Kidney glomerular epithelial cell (primary cell): ENCODE data around the gene RERE.

Experiments used
- DNase-seq: peaks from one replicate; lab custom pipeline; 2025; lab: John Stamatoyannopoulos, UW

RERE gene

DNA sequence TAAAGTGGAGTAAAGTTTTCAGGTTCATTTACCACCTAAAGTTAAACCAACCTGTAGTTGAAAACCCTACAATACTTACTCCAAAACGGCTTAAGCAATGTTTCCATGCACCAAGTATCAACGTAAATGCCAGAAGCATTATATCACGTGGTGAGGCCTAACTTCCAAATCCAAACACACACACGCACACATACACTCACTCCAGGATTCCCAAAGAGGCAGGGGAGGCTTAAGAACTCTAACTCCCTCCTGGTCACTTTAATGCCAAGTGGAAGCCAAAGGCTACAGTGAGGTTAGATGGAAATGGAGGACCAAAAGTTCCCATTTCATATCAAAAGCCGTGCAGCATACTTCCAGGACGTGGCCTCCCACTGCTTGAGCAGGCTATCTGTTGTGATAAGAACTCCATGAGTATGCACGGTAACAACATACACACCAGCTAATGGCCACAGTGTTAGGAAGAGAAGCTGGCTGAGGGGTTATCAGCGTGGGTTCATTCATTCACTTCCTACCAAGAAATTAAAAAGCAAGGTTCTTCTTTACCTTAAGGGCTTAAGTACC lies 275.4 kb downstream of the RERE start:
- DNase-seq, result no peak

DNA sequence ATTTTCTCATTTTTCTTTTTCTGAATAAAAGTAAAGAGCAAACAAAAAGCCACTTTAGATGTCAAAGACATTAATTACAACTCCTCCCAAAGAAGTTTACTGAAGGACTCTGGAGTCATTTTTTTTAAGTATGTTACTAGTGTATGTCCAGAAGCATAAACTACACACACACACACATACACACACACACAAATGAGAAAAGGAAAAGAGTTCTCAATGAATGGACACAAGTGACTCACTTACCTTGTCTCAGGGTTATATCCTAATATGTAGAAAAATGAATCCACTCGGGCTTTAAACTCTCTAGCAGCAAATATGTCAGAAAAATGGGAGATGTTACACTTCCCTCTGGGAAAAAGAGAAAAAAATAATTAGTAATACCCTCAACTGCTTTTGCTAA lies 276.5 kb downstream of the RERE start:
- no peak for DNase-seq

DNA sequence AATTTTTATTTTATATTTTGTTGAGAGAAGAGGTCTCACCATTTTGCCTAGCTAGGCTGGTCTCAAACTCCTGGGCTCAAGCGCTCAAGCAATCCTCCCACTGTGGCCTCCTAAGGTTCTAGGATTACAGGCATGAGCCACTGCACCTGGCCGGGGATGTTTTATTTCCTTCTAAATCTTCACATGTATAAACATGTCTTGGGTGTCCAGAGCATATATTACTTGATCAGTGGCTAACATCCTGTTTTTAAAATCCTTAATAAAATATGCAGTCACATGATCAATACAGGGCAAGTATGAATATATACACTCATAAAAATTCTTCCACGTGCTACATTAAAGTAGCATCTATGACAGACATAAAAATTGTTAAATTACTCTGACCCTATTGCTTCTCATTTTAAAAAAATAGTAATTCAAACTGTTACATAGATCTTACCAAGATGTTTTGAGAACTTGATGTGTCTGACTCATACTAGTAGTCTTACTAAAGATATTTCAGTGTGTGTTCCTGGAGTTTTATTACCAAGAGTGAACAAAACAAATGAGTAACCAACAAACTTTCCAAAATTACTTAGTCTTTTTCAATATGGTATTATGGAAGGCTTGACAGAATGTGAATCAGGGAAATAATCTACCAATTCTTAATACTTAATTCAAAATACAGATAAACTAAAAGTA lies 277.0 kb downstream of the RERE start:
- DNase-seq, result peak; percentile 31

DNA sequence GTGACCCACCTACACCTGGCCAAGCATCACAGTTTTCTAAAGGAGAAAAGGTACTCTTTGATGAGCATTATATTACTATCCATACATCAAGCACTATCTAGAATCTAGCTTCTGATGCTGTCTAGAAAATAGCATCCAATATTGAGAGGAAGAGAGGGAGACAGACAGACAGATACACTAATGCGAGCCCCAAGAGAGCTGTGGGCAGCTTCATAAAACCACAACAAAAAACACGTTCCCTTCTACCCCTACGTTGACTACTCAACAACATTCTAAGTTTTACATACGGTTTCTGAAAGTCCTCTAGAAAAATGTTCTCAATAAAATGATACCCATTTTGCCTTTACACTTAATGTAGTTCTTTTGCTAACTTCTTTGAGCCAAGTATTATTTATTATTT lies 277.8 kb downstream of the RERE start:
- DNase-seq, result no peak

DNA sequence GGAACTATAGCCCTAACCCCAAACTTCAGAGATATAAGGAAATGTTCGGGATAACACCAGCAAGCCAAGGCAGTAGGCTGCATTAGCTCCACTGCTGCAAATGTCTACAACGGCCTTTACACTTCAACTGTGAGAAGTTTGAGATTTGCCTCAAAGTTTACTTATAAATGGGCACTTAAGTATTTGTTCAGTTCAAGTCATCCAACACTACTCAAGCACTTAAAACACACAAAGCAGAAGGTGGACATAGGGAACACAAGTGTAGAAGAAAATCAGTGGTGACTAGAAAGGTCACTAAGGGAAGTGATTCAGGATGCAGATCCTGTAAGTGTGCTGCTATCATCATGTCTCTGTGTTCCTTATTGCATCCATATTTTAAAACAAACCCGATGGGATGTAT lies 278.9 kb downstream of the RERE start:
- no peak for DNase-seq

DNA sequence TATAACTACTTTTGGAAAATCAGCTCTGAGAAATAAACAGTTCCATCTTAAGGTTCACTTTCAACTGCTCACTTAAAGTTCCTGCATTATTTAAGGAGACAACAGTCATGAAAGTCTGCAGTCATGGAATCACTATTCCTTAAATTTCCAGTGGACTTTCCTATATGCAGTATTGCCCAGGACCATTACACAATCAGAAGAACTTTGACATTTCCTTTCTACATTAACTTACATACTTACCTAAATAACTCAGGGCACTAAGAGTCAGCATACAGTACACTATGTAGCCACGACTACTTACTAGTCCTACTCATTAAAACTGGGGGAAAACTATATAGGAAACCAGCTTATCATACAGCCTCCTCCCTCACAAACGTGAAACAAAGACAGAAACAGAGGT lies 279.4 kb downstream of the RERE start:
- no peak for DNase-seq

DNA sequence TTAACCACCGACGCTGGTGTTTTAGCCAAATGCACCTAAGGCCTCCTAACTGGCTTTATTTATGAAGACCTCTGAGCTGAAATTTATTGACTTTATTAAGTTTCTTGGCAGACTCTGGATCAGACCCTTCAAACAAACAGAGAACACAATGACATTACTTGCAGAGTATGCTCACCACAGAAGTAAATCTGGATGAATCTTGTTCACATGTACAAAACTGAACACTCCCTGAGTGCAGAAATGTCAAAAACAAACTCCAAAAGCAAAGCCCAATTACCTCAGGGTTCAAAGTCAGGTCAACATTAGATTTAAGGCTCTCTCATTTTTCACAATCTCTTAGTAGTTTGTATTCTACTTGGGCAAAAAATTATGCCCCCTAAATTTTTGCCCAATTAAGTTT lies 280.9 kb downstream of the RERE start:
- DNase-seq, result no peak

DNA sequence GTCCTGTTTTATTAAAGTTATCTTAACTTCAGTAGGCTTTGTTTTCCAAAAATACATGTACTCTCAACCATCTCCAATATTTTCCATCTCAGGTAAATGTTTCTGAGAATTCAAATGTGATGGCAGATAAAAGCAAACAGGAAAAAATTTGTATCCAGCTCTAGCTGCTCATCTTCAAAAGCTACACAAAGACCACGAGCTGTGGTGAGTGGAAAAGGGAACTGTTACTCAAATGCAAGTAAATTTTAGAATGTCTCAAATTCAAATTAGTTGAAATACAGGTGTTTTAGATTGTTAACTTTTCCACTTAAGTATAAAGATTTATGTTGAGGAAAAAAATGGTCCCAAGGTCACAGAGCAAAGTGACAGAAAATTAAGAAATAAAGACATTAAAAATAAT lies 283.5 kb downstream of the RERE start:
- DNase-seq, result no peak

DNA sequence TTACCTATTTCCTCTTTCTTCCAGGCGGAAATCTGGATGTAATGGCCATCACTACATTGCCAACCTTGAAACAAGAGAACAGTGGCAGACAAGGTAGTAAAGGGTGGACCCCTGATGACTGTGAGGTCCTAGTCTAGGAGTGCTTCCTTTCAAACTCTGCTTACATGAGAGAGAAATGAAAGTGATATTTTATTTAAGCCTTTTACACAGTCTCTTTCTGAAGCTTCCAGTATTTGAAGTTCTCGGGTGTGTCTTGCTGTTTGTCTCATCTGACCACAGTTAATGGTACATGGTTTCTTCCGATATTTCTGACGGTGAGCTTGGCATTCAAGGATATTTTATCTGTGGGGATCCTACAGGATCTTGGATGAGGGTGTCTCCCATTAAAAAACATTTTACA lies 284.3 kb downstream of the RERE start:
- no peak for DNase-seq

DNA sequence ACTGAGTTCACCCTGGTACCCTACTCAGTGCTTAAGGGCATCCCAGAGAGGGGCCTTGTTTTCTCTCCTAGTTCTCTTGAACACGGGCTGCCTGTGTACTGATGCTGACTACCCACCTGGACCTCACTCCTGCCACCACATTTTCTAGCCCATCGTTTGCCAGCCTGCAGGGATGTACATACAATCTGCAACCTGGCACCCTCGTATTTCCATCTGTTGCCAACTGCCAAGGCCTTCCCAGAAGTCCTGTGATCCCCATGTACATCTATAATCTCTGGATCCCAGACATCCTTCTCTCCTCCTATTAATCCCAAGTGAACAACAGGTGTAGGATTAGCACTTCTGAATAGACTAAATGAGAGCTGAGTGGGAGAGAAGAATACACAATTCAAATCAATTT lies 287.5 kb downstream of the RERE start:
- DNase-seq, result no peak

DNA sequence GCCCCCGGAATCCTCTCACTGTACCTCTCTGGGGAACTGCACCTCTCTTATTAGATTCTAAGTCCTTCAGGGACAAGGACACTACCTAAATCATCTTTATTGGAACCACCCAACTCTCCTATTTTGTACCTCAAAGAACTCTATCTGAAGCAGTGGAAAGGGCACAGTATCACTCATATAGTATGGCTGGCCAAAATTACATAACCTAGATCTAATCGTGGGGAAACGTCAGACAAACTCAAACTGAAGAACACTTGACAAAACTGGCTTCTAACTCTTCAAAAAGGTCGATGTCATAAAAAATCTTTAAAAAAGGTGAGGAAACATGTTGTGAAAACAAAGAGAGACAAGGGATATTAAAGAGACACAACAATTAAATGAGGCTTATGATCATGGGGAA lies 289.5 kb downstream of the RERE start:
- no peak for DNase-seq

DNA sequence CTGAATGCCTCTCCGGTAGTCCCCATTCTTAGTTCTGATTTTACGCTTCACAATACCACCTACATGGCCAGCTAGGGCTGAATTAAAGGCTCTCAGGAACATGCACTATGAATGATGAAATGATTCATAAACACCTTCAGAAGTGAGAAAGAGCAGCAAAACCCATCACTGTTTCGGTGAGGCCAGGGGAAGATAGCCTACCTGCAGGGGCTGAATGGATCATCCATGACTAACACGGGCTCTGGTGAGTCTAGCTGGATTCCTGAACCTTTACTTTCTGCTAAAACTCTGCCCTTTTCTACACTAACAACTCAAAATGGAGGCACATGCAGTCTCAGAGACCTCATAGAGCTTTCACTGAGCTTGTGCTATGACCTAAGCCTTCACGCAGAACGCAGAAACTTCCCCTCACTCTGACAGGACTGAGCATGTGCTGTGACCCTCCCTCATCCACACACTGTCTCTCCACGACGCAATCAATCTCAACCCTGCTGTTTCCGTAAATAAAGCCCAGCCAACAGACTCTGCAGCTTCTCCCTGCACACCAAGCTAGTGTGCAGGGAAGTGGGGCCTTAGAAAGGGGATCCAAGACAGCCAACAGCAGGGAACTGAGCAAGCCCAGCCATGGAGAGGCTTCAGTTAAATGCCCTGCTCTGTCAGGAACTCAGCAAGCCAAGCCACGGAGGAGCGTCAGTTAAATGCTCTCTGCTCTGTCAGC lies 291.7 kb downstream of the RERE start:
- peak; percentile 94 for DNase-seq

DNA sequence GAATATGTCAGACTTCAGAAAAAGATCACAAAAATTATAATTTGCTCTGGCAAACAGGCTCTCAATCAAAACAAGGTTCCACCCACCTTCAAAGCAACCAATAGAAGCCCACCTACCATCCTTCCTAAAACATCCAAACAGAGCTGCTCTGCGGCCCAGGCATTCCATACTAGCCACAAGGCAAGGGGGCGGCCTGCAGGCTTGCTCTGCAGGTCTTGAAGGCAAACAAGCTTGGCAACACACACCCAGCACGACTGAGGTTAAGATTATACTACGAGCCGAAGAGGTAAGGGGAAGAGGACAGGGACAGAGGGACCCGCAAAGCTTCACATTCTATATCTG lies 292.3 kb downstream of the RERE start:
- peak; percentile 24 for DNase-seq

DNA sequence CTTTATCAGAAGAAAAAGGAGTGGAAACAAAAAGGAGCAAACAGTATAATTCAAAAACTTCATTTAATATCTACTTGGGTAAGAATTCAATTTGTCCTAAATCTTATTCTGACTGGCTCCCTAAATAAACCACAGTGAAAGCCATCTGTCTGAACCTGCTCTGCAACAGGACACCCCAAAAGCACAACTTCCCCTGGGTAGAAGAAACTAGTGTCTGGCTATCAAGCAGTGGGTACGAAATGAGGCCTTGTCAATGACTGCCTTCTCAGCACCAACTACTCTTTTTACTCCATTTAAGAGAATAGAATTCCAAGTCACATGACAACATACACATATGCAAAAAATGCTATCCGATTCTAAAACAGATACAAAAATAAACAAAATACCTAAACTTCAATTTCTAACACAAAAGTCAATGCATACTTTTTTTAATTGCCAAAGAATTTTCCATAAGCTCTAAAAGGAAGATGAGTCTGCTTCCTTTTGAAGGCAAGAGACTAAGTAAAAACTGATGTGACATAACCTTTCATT lies 292.7 kb downstream of the RERE start:
- no peak for DNase-seq

DNA sequence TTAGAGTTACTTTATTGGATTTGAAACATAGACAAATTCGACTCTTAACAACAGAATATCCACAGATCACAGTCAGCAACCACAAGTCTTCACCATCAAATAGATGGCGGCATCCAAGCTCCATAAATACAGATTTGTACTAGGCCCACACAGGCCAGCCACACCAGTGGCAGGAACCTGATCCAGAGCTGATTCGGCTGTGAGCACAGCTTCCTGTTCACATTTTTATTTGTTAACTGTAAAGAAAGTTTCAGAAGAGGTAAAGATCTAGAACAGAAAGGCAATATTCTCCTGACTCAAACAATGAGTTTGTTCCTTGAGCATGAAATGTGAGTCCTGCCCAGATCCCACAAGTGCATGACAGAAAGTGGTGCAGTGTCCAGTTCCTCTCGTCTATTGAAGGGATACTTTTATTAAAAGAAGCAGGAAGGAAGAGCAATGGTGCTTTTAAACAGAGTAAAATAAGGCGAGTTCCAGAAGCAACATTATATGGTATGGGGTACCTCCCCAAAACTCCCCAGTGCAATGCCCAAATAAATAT lies 293.7 kb downstream of the RERE start:
- DNase-seq, result no peak

DNA sequence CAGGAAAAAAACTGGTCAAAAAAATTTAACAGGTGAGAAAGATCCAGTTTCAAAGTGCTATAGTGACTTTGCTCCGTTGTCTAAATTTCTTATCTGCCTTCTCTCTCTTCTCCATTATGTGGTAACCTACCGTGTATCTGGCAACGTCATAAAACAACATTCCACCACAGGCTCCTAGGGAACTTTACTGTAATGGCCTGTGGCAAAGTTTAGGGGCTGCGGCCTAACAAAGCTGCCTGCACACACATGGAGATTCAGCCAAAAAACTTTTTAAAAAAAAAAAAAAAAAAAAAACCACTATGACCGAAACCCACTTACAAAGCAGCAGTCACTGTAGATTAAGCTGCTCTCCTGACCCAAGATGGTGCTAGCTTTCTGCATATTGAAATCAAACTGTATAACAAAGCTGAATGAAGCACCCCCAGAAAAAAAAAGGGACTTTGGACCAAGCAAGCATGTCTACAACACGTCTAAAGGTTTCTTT lies 296.9 kb downstream of the RERE start:
- no peak for DNase-seq

DNA sequence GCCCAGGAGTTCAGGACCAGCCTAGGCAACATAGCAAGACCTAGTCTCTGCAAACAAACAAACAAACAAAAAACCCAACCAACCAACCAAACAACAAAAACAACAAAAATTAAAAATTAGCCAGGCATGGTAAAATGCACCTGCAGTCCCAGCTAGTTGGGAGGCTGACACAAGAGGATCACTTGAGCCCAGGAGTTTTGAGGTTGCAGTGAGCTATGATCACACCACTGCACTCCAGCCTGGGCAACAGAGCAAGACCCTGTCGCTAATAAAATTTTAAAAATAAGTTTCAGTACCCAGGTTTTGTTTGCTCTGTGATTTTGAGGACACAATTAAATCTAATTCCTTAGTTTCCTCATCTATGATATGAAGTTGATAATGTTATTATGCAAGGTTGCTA lies 298.3 kb downstream of the RERE start:
- DNase-seq, result no peak

DNA sequence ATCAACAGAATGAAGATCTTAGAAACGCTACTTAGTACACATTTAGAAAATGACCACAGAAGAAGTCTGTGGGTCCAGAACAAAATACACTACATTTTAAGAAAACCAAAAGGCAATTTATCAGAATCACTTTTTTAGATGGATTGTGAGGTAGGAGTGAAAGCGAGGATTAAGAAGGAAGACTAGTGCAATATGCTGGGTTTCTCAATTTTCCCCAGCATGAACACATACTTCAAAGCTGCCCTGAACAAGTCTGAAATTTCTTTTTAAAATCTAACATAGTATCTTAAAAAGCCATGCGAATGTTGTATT lies 299.0 kb downstream of the RERE start:
- DNase-seq, result no peak

DNA sequence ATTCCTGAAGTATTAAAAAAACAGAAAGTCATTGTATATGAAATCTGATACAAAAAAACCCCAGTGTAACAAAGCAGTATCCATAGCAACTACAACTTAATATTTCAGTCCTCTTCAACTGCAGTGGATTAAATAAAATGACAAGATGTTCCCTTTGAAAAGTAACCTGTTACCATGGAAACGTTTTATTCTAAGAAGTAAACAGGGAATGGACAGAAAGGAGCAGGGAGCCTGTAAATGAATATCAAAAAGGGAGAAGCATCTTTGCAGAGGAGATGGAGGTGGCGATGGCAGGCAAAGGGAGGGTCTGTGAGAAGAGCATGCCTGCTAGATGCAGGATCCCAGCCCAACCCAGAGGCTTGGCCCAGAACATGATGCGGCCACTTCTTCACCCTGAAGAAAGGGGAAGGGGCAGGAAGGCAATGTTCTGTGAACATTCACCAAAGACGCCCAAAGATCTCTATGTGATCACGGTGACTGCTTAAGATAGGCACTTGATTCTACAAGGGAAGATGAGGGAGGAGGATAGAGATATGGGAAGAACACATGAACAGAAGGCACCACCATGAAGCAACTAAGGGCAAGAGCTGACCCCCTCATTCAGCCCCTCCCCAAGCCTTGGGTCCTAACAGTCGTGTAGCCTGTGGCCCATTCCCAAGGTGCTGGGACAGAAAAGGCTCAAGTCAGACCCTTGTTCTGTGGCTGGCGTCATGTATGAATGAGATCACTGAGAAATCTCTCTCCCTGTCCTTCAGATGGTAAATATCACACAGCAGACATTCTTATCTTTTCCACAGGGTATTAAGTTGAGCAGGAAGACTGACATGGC lies 299.6 kb downstream of the RERE start:
- no peak for DNase-seq

DNA sequence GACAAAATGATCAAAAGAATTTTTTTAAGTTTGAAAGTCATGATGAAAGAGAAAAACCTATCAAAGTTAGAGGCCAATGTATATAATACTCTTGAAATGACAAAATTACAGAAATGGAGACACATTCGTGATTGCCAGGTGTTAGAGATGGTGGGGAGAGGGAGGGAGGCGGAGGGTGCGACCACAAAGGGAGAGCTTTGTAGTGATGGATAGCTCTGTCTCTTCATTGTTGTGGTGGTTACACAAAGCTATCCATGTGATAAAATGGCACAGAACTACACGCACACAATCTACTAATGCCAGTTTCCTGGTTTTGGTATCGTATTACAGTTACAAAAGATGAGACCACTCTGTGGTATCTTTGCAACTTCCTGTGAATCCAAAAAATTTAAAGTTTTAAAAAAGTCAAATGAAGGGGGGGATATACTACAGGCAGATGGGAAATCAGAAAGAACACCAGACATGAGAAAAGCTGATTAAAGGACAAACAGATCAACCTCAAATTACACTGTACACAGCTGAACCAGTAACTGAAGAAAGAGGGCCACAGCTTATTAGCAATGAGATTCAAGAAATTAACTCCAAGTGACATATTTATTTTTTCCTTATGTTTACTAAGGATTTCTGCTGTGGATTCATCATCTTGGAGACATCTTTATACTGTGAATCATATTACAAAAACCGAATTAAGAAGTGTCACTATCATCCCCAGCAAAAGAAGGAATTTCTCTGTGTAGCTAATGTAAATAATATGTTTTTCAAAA lies 300.5 kb downstream of the RERE start:
- DNase-seq, result no peak

DNA sequence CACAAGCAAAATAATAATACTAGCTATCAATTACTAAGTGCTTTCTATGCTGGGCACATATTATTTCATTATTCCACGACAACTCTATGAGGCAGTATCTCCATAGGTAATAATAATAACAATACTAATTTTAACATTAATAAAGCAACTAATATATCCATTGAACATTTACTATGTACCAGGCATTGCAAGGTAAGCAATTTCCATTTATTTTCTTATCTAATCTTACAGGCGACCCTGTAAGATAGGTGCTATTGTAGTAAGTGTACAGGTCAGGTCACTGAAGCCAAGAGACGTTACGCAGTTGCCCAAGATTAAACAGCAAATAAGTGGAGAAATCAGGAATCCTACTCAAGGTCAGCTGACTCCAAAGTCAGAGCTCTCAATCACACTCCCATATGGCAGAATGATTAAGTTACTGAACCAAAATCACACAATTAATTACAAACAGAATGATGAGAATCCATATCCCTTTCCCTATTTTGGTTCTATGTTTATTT lies 301.1 kb downstream of the RERE start:
- DNase-seq, result no peak
